DND-41 (cell line): ENCODE data around the gene PRELID1.
A peak's percentile ranks its signal among the peaks of the same experiment; 100 is the strongest.

Experiments
- ATAC-seq: fragments of 200-7000 bp; cut with Tn5 transposase; 3 replicates; pipeline ENCODE4 v1.9.1; 2021; ENCODE audit warnings: low read depth; ENCODE audit not compliant: insufficient read depth
- DNase-seq: peaks from one replicate; pipeline ENCODE4 v3.0.0-alpha.2; 2020
- H2AFZ ChIP-seq: 2 replicates; pipeline ENCODE4 v1.6.0; 2012; ENCODE audit warnings: low read depth, low read length
- H3K27ac ChIP-seq: 2 replicates; pipeline ENCODE4 v1.5.1; 2012; ENCODE audit warnings: low read length, inconsistent platforms
- H3K27me3 ChIP-seq: fragments of 200-600 bp; sonication (generic); 2 replicates; pipeline ENCODE4 v1.6.0; 2012; ENCODE audit warnings: low read length, mild to moderate bottlenecking, inconsistent platforms; ENCODE audit not compliant: insufficient read depth, poor library complexity
- H3K36me3 ChIP-seq: 2 replicates; pipeline ENCODE4 v1.5.1; 2012; ENCODE audit warnings: low read length, inconsistent platforms; ENCODE audit not compliant: insufficient read depth
- H3K4me1 ChIP-seq: 2 replicates; pipeline ENCODE4 v1.5.1; 2012; ENCODE audit warnings: mild to moderate bottlenecking, low read length; ENCODE audit not compliant: insufficient read depth
- H3K4me2 ChIP-seq: 2 replicates; pipeline ENCODE4 v1.6.0; 2012; ENCODE audit warnings: mild to moderate bottlenecking, moderate library complexity, low read length, inconsistent platforms; ENCODE audit not compliant: insufficient read depth
- H3K4me3 ChIP-seq, 2 experiments: fragments of 200-600 bp in 1 of 2; shearing (Covaris generic) in 1 of 2; 2 replicates each; pipeline ENCODE4 v1.5.1; 2012 to 2016; ENCODE audit warnings: inconsistent platforms in 2 of 2, low read length in 2 of 2, mild to moderate bottlenecking in 2 of 2, low read depth in 1 of 2, moderate library complexity in 1 of 2
- H3K79me2 ChIP-seq: 2 replicates; pipeline ENCODE4 v1.6.0; 2012; ENCODE audit warnings: low read length, inconsistent platforms; ENCODE audit not compliant: insufficient read depth
- H3K9ac ChIP-seq: 2 replicates; pipeline ENCODE4 v1.6.0; 2012; ENCODE audit warnings: low read depth, mild to moderate bottlenecking, inconsistent platforms, low read length, moderate library complexity
- H3K9me3 ChIP-seq: 2 replicates; pipeline ENCODE4 v1.5.1; 2012; ENCODE audit warnings: low read length, moderate library complexity, mild to moderate bottlenecking, inconsistent platforms; ENCODE audit not compliant: insufficient read depth, severe bottlenecking
- H4K20me1 ChIP-seq: 2 replicates; pipeline ENCODE4 v1.6.0; 2012; ENCODE audit warnings: low read length; ENCODE audit not compliant: insufficient read depth
- CTCF ChIP-seq: IDR thresholded peaks from 2 replicates; pipeline ENCODE4 v1.5.1; 2012; ENCODE audit warnings: borderline replicate concordance, low read length, moderate library complexity, mild to moderate bottlenecking; ENCODE audit not compliant: poor library complexity, severe bottlenecking; ENCODE audit errors: extremely low read depth
- EZH2 ChIP-seq: IDR thresholded peaks from 3 replicates; pipeline ENCODE4 v1.6.1; 2012; ENCODE audit warnings: borderline replicate concordance, low read depth, mild to moderate bottlenecking, moderate library complexity, low read length, inconsistent platforms; ENCODE audit not compliant: severe bottlenecking

PRELID1 gene

GRCh38 chr5:177311392-177311722 lies 7.8 kb downstream of the PRELID1 start:
- no peak for DNase-seq

GRCh38 chr5:177311723-177312648 lies 8.4 kb downstream of the PRELID1 start, which contains the start of gene MXD3:
TSS of gene MXD3 (minus strand) at chr5:177311898. CDS start at chr5:177311830, 68 bp downstream.
- H3K27me3 ChIP-seq, result no peaks in the 10 kb centered on the region
- no peaks in the 10 kb centered on the region for H3K9me3 ChIP-seq
- H3K4me2 ChIP-seq, result peak within 1 kb of the TSS; percentile 85
- H2AFZ ChIP-seq, result peak within 1 kb of the TSS; percentile 73
- peaks cover 56% of the 10 kb centered on the region for H3K79me2 ChIP-seq
- H3K36me3 ChIP-seq, result peaks cover 43% of the 10 kb centered on the region
- H3K9ac ChIP-seq, result peak within 1 kb of the TSS; percentile 77
- H3K4me1 ChIP-seq, result peaks cover 52% of the 10 kb centered on the region
- DNase-seq, result peak; percentile 99
- H4K20me1 ChIP-seq, result peaks cover 31% of the 10 kb centered on the region
- ATAC-seq, result peak; percentile 78
- H3K27ac ChIP-seq, result peak within 1 kb of the TSS; percentile 94
- peak within 1 kb of the TSS; percentile 79 for H3K4me3 ChIP-seq
- TF ChIP-seq CTCF (no peak), EZH2 (no peak)

More at GRCh38 chr5:177311392-177311722, 7.8 kb downstream of the PRELID1 start:
- Histone ChIP-seq H3K27me3 (no peaks in the 10 kb centered on the region), H3K9me3 (no peaks in the 10 kb centered on the region), H3K27ac (peak overlapping the region; percentile 83), H3K4me3 (peak overlapping the region; percentile 79), H3K79me2 (peaks cover 62% of the 10 kb centered on the region), H2AFZ (peak overlapping the region; percentile 64), H3K4me1 (peaks cover 57% of the 10 kb centered on the region), H4K20me1 (peaks cover 37% of the 10 kb centered on the region), H3K4me2 (peak overlapping the region; percentile 81), H3K9ac (peak overlapping the region; percentile 77), H3K36me3 (peaks cover 48% of the 10 kb centered on the region)
- TF ChIP-seq EZH2 (no peak), CTCF (no peak)
- ATAC-seq, result no peak

GRCh38 chr5:177312649-177313181 lies 9.1 kb downstream of the PRELID1 start:
- H3K27me3 ChIP-seq, result no peaks in the 10 kb centered on the region
- peaks cover 35% of the 10 kb centered on the region for H4K20me1 ChIP-seq
- peaks cover 46% of the 10 kb centered on the region for H3K4me1 ChIP-seq
- peak overlapping the region; percentile 85 for H3K4me2 ChIP-seq
- no peaks in the 10 kb centered on the region for H3K9me3 ChIP-seq
- H3K9ac ChIP-seq, result peak overlapping the region; percentile 77
- peaks cover 52% of the 10 kb centered on the region for H3K79me2 ChIP-seq
- H2AFZ ChIP-seq, result peak overlapping the region; percentile 69
- H3K4me3 ChIP-seq, result peak overlapping the region; percentile 23 to 65; a peak in 3 of 4 replicates
- peak overlapping the region; percentile 94 for H3K27ac ChIP-seq
- ATAC-seq (peak; percentile 43), DNase-seq (peak; percentile 74)
- TF ChIP-seq CTCF (peak; percentile 53), EZH2 (no peak)
- peaks cover 40% of the 10 kb centered on the region for H3K36me3 ChIP-seq
